Measurements from ENCODE around the gene OR51F2.
"Not testable (repeated sequence)": the region's sequence is repeated elsewhere in the genome, so short reads cannot be mapped to it uniquely, and the experiment has no call there.

OR51F2 gene

GRCh38 chr11:4821021-4821420 is at the start of gene OR51F2:
TSS of gene OR51F2 (plus strand) at chr11:4821321. CDS start at chr11:4821422, 101 bp downstream.
- DNase-seq = no peak

GRCh38 chr11:4782454-4782853 is 38.7 kb upstream of the OR51F2 start:
- DNase-seq = no peak

- no peak for DNase-seq
Observed at GRCh38 chr11:4797206-4797605, 23.9 kb upstream of the OR51F2 start.

GRCh38 chr11:4798427-4799183 is 22.5 kb upstream of the OR51F2 start:
- no peak for DNase-seq

GRCh38 chr11:4801316-4801715 is 19.8 kb upstream of the OR51F2 start:
- DNase-seq = not testable (repeated sequence)

GRCh38 chr11:4804280-4804679 is 16.8 kb upstream of the OR51F2 start, which contains the start of gene OR52R1:
TSS of gene OR52R1 (minus strand) at chr11:4804380. CDS start at chr11:4804380, 0 bp downstream.
- no peak for DNase-seq

GRCh38 chr11:4808476-4808875 is 12.6 kb upstream of the OR51F2 start:
- no peak for DNase-seq

GRCh38 chr11:4809246-4809645 is 11.9 kb upstream of the OR51F2 start:
- no peak for DNase-seq

- no peak for DNase-seq
Observed at GRCh38 chr11:4825132-4825531, 4.0 kb downstream of the OR51F2 start.

- DNase-seq = no peak
Observed at GRCh38 chr11:4826425-4826824, 5.3 kb downstream of the OR51F2 start.

GRCh38 chr11:4830346-4830745 is 9.2 kb downstream of the OR51F2 start:
- DNase-seq = no peak

- DNase-seq = no peak
Observed at GRCh38 chr11:4830909-4831308, 9.8 kb downstream of the OR51F2 start.

GRCh38 chr11:4839851-4840549 is 18.9 kb downstream of the OR51F2 start:
- no peak for DNase-seq

- no peak for DNase-seq
Observed at GRCh38 chr11:4848908-4849532, 27.9 kb downstream of the OR51F2 start, which contains the start of gene OR51S1. TSS of gene OR51S1 (minus strand) at chr11:4849208. CDS start at chr11:4849208, 0 bp downstream.

- no peak for DNase-seq
Observed at GRCh38 chr11:4851033-4851432, 29.9 kb downstream of the OR51F2 start.

- DNase-seq = not testable (repeated sequence)
Observed at GRCh38 chr11:4854286-4854685, 33.2 kb downstream of the OR51F2 start.

- DNase-seq = no peak
Observed at GRCh38 chr11:4862447-4863236, 41.5 kb downstream of the OR51F2 start.

- no peak for DNase-seq
Observed at GRCh38 chr11:4863876-4864275, 42.8 kb downstream of the OR51F2 start.

GRCh38 chr11:4865855-4866254 is 44.7 kb downstream of the OR51F2 start:
- no peak for DNase-seq

Data from NCI-H2107 (cell line).